Mesothelial cell of epicardium (in vitro differentiated cells): Measurements from ENCODE around the gene RHOXF1. TPM values are rescaled to one million over a fixed set of nuclear protein-coding genes. Genes with fewer than 3 reads are reported as not detected.
"Not testable (repeated sequence)": the region's sequence is repeated elsewhere in the genome, so short reads cannot be mapped to it uniquely, and the experiment has no call there.

Experiments used
- DNase-seq, 2 experiments: peaks; one replicate each; pipeline ENCODE4 v3.0.0; 2021; ENCODE audit warnings: low spot score in 2 of 2; ENCODE audit not compliant: unreplicated experiment in 2 of 2
- H3K27ac Mint-ChIP-seq: 2 replicates; pipeline ENCODE4 v1.8.0; 2021; ENCODE audit warnings: mixed read lengths
- H3K27me3 Mint-ChIP-seq: 2 replicates; pipeline ENCODE4 v1.8.0; 2021; ENCODE audit warnings: low read depth, mixed read lengths
- H3K36me3 Mint-ChIP-seq: 2 replicates; pipeline ENCODE4 v1.8.0; 2021; ENCODE audit warnings: mixed read lengths
- H3K4me1 Mint-ChIP-seq: 2 replicates; pipeline ENCODE4 v1.8.0; 2021; ENCODE audit warnings: mixed read lengths
- H3K4me3 Mint-ChIP-seq: 2 replicates; pipeline ENCODE4 v1.8.0; 2021; ENCODE audit warnings: mild to moderate bottlenecking, moderate library complexity, mixed read lengths
- H3K9me3 Mint-ChIP-seq: 2 replicates; pipeline ENCODE4 v1.8.0; 2021; ENCODE audit warnings: mixed read lengths
- CTCF ChIP-seq: fragments of 200-600 bp; sonication (generic); IDR thresholded peaks from one replicate; pipeline ENCODE4 v1.5.0; 2021; ENCODE audit warnings: antibody characterized with exemption; ENCODE audit not compliant: unreplicated experiment
- total RNA-seq: library from RNA; stranded (reverse); gene quantifications from 3 replicates; pipeline ENCODE4 v1.2.1, GENCODE V29; 2021

RHOXF1 gene
- total RNA-seq, 1 donor from 2014 or later, result 0.89 TPM

- Mint-ChIP-seq H3K27ac (no peak overlapping the region), H3K36me3 (no peaks in the 10 kb centered on the region), H3K9me3 (peaks cover 18% of the 10 kb centered on the region), H3K4me1 (no peaks in the 10 kb centered on the region), H3K4me3 (no peak overlapping the region), H3K27me3 (no peaks in the 10 kb centered on the region)
- no peak for DNase-seq
- TF ChIP-seq CTCF, result no peak
These were observed 9.7 kb upstream of the RHOXF1 start for GRCh38 chrX:120125444-120125843.

DNA sequence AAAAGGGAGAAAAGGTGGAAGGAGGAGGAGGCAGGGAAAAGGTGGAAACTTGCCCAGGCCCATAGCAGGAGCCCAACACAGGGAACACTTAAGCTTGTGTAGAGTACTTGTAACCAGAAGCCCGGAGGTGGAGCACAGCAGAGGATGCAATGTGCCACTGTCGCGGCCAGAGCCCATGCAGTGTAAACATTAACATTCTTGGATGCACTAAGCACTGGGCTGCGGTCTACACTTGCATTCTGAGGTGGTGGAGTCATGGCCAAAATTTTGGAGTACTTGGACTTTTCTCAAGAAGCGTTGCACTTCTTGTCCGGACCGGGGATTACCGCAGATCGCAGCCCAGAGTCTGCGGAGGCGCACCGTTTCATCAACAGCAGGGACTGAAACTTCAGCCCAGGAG is 4.5 kb upstream of the RHOXF1 start:
- H3K27ac Mint-ChIP-seq, result no peak overlapping the region
- H3K36me3 Mint-ChIP-seq, result no peaks in the 10 kb centered on the region
- H3K4me3 Mint-ChIP-seq, result no peak overlapping the region
- TF ChIP-seq CTCF, result no peak
- no peaks in the 10 kb centered on the region for H3K27me3 Mint-ChIP-seq
- H3K4me1 Mint-ChIP-seq, result no peaks in the 10 kb centered on the region
- no peak for DNase-seq
- peaks cover 10% of the 10 kb centered on the region for H3K9me3 Mint-ChIP-seq

DNA sequence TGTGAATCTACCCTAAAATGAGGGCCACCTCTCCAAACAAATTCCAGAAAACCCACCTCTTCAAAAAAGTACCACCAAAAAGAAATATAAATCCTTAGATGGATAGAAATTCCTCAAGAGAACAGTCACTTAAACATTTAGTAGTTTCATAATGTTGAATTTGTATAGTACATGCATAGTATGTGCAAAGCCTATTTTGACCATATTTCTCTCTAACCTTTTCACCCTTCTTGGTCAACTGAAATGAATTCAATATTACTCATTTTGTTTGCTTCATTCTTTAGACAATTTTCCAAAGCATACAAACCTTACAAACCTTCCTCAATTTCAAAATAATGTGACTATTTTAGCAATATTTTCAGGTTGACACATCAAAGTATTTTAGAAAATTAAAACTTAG is 4.1 kb downstream of the RHOXF1 start:
- no peak for TF ChIP-seq CTCF
- DNase-seq, result no peak
- Mint-ChIP-seq H3K4me1 (no peaks in the 10 kb centered on the region), H3K27ac (no peak overlapping the region), H3K27me3 (no peaks in the 10 kb centered on the region), H3K4me3 (no peak overlapping the region), H3K36me3 (peaks cover 2% of the 10 kb centered on the region), H3K9me3 (peaks cover 16% of the 10 kb centered on the region)

DNA sequence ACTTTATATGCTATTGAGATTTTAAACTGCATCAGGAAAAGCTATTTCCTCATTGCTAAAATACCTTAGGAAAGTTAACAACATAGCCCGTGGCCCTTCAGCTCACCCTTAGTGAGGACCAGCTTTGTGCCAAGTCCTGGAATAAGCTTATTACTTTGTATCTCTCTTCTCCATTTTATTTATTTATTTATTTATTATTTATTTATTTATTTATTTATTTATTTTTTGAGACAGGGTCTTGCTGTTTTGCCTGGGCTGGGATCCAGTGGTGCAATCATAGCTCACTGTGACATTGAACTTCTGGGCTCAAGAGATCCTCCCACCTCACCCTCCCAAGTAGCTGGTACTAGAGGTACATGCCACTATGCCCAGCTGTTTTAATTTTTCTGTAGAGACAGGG is 6.3 kb downstream of the RHOXF1 start:
- no peak for DNase-seq
- peaks cover 25% of the 10 kb centered on the region for H3K9me3 Mint-ChIP-seq
- H3K4me1 Mint-ChIP-seq, result no peaks in the 10 kb centered on the region
- H3K4me3 Mint-ChIP-seq, result no peak overlapping the region
- H3K36me3 Mint-ChIP-seq, result peaks cover 2% of the 10 kb centered on the region
- H3K27ac Mint-ChIP-seq, result no peak overlapping the region
- no peaks in the 10 kb centered on the region for H3K27me3 Mint-ChIP-seq
- no peak for TF ChIP-seq CTCF

DNA sequence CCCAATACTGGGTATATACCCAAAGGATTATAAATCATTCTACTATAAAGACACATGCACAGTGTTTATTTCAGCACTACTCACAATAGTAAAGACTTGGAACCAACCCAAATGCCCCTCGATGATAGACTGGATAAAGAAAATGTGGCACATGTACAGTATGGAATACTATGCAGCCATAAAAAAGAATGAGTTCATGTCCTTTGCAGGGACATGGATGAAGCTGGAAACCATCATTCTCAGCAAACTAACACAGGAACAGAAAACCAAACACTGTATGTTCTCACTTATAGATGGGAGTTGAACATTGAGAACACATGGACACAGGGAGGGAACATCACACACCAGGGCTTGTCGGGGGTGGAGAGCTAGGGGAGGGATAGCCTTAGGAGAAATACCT is 11.0 kb downstream of the RHOXF1 start:
- H3K27me3 Mint-ChIP-seq, H3K4me3 Mint-ChIP-seq, DNase-seq, H3K27ac Mint-ChIP-seq, H3K36me3 Mint-ChIP-seq, H3K4me1 Mint-ChIP-seq: not testable (repeated sequence)
- H3K9me3 Mint-ChIP-seq, result peaks cover 49% of the 10 kb centered on the region

GRCh38 chrX:120101057-120101456 is 14.7 kb downstream of the RHOXF1 start:
- H3K4me1 Mint-ChIP-seq, H3K36me3 Mint-ChIP-seq, H3K4me3 Mint-ChIP-seq, H3K27me3 Mint-ChIP-seq, H3K27ac Mint-ChIP-seq, DNase-seq: not testable (repeated sequence)
- H3K9me3 Mint-ChIP-seq, result peaks cover 46% of the 10 kb centered on the region

- no peaks in the 10 kb centered on the region for H3K27me3 Mint-ChIP-seq
- peaks cover 19% of the 10 kb centered on the region for H3K9me3 Mint-ChIP-seq
- TF ChIP-seq CTCF, result no peak
- H3K4me3 Mint-ChIP-seq, result no peak overlapping the region
- H3K36me3 Mint-ChIP-seq, result no peaks in the 10 kb centered on the region
- no peaks in the 10 kb centered on the region for H3K4me1 Mint-ChIP-seq
- DNase-seq, result no peak
- no peak overlapping the region for H3K27ac Mint-ChIP-seq
These were observed 25.5 kb downstream of the RHOXF1 start for GRCh38 chrX:120090208-120090607.
